HG03097 (cell line): Measurements from ENCODE around the gene SLC6A1.

Experiments
- ATAC-seq: cut with Tn5 transposase; IDR thresholded peaks from one replicate; pipeline ENCODE4 v1.9.1; 2021; ENCODE audit not compliant: unreplicated experiment, low FRiP score

Gene SLC6A1

GRCh38 chr3:10992943-10993728, 588 bp downstream of the SLC6A1 start:
- no peak for ATAC-seq

GRCh38 chr3:10993729-10994065, 1.1 kb downstream of the SLC6A1 start:
- no peak for ATAC-seq

DNA sequence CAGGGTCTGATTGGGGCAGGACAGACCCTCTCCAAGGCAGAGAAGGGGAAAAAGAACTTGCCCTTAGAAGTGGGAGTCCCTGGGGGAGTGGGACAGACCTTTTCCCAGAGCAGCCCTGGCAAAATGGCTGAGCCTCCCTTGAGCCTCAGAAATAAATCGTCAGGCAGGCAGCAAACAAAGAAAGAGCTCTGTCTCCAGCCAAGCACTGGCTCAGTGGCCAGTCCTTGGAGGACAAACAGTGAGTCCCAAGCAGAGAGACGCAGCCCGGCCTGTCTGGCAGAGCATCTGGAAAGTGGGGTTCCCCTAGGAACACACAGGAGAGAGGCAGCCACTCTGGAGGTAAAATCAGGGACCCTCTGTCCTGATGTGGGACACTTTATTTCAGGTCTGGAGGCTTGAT, 1.8 kb downstream of the SLC6A1 start:
- no peak for ATAC-seq

- no peak for ATAC-seq
These were observed 3.3 kb downstream of the SLC6A1 start for GRCh38 chr3:10995871-10996270.

- no peak for ATAC-seq
These were observed 3.9 kb downstream of the SLC6A1 start for GRCh38 chr3:10996345-10997013.

- ATAC-seq = no peak
These were observed 4.6 kb downstream of the SLC6A1 start for GRCh38 chr3:10997196-10997595.

DNA sequence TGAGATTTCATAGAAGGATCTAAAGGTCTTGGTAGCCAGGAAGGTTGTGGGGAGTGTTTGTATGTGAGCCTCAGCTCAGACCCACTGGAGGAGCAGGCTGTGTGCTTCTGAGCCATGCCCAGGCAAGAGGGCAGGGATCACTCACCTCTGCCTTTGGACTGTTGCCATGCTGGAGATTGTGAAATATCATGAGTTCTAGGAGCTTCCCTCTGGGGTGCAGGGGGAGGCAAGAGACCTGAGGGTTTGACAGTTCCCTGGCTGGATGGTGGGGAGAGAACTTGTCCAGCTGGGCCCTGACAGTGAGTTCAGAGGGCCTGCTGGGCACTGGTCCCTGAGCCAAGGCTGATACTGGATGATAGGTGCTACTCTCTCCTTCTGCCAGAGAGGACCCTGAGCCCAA, 6.0 kb downstream of the SLC6A1 start:
- no peak for ATAC-seq

DNA sequence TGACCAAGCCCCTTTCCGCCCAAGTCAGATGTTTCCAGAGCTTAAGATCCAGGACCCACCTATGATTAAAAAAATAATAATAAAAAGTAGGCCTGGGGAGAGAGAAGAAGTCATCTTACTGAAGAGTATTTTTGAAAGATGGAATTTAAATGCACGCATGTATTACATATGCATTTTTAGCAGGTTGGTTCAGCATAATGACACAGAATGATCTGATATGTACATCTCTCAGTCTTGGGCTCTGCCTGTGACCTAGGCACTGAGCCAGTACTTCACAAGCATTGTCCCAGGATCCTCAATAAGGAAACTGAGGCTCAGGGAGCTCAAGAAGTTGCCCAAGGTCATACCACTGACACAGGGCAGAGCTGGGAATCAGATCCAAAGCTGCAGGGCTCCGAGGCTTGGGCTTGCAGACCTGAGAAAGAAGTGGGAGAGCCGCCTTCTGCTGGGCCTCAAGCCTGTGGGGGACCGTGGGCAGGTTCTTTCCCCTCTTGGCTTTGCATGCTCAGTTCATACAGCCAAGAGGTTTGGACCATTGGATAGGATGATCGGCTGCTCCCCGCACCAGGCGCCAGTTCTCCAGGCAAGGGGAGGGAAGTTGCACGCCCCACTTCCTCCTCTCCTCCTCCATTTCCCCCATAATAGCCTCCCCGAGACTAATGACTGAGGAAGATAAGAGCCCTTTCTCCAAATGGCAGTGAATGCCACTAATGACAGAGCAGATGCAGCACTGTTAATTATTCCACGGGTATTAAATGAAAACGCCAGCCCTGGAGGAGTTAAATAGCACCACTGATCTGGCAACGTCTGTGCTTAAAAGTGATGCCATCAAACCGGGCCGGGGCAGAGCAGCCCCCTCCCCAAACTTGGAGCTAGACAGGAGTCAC, 6.9 kb downstream of the SLC6A1 start:
- no peak for ATAC-seq

- ATAC-seq = no peak
These were observed 8.0 kb downstream of the SLC6A1 start for GRCh38 chr3:11000528-11000927.

DNA sequence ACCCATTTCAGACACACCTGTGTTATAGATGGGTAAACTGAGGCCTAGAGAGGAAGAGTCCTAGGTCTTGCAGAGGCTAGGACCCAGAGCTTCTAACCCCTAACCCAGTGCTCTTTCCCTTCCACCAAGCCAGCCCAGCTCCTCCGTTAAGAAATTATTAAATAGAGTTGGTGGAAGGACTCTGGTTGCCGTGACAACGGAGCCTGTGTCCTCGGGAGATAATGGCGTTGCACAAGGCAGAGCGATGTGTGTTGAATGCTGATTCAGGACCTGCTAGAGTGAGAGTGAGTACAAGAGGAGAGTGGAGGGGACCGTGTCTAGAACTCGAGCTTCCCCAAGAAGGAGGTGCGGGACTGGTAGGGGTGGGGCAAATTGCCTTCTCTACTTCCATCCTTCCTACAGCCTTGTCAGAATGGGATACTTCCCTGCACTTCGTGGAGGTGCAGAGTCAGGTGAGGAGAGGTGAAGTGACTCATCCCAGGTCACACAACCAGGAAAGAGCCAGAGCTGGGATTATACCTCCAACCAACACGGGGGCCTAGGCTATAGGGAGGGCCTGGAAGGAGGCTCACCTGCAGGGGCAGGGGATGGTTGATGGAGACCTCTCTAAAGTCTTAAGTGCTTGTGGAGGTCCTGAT, 8.6 kb downstream of the SLC6A1 start:
- no peak for ATAC-seq

DNA sequence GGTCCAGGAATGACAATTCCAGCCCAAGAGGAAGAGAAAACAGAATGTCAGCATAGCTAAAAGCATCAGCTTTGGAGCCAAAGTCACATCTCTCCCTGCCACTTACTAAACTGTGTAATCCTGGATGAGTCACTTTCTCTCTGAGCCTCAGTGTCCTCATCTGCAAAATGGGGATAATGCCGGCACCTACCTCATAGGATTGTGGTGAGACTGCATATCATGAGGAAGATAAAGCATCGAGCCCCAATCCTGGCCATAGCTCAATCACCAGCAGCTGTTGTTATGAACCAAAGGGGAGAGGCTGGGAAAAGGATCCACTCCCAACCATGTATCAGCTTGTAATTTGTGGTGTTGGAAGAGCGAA, 9.1 kb downstream of the SLC6A1 start:
- ATAC-seq = no peak

GRCh38 chr3:11002371-11002807, 9.8 kb downstream of the SLC6A1 start:
- no peak for ATAC-seq

- ATAC-seq = no peak
These were observed 12.0 kb downstream of the SLC6A1 start for GRCh38 chr3:11004563-11004962.

- no peak for ATAC-seq
These were observed 13.2 kb downstream of the SLC6A1 start for GRCh38 chr3:11005686-11006256.

GRCh38 chr3:11006986-11007933, 14.7 kb downstream of the SLC6A1 start:
- no peak for ATAC-seq

GRCh38 chr3:11009898-11010297, 17.4 kb downstream of the SLC6A1 start:
- no peak for ATAC-seq

- ATAC-seq = no peak
These were observed 18.0 kb downstream of the SLC6A1 start for GRCh38 chr3:11010426-11011165.

GRCh38 chr3:11014253-11014652, 21.7 kb downstream of the SLC6A1 start:
- ATAC-seq = no peak

DNA sequence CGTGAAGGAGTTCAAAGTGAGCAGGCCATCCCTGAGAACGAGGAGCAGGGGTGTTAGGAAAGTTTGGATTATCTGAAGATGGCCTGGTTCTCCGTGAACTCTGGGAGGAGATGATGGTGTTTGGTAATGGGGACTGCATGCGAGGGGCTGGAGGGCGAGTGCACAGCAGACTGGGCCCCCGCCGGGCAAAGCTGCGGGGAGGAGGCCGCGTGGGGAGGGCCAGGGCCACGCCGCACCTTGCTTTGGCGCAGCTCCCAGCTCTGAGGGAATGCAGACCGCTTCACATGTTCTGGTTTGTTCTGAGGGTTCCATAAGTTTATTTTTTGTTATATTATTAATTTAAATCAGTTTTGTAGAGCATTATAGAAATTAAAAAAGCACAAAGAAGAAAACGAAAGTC, 22.2 kb downstream of the SLC6A1 start:
- ATAC-seq = no peak
